ENCODE results near the gene LINGO3. TPM values are rescaled to one million over a fixed set of nuclear protein-coding genes. Genes with fewer than 3 reads are reported as not detected.

Gene LINGO3
- total and polyA plus RNA-seq, 2 of the 8 experiments (the other 6 are each of a cell fraction or from before 2014, with no cell fraction given) = 0.59 TPM; not detected in 1

GRCh38 chr19:2296141-2296540 lies 11.8 kb downstream of the LINGO3 start:
- H2BK20ac ChIP-seq (ENCODE audit: low read length) = no peak overlapping the region
- no peak overlapping the region for H4K91ac ChIP-seq (replicated peaks; ENCODE audit: insufficient read length, low read length)
- H4K20me1 ChIP-seq (replicated peaks in 1 of 2; ENCODE audit: control insufficient read depth in 1 of 2, insufficient read depth in 2 of 2, low read length in 2 of 2) = peaks cover 0 to 2% of the 10 kb centered on the region in 2 experiments
- peaks cover 0 to 5% (median 3%) of the 10 kb centered on the region in 4 experiments; a peak in 3 of 7 replicates for H3K4me1 ChIP-seq (replicated peaks in 1 of 4; ENCODE audit: control insufficient read depth in 3 of 4, insufficient read depth in 4 of 4, low read length in 3 of 4)
- no peak overlapping the region for H2BK12ac ChIP-seq (ENCODE audit: low read depth, low read length)
- no peak overlapping the region for H3K18ac ChIP-seq (ENCODE audit: extremely low read depth, low read length)
- WGBS, 2 experiments (ENCODE audit: extremely low coverage in 1 of 2, insufficient coverage in 1 of 2, insufficient read length in 1 of 2, insufficient replicate concordance in 2 of 2, low coverage in 1 of 2, low lambda C conversion rate in 2 of 2, missing lambda C conversion rate in 1 of 2) = 93% methylated on average over 16 of the region's 16 CpGs; no CpG with 5 or more reads in 1 of the 2 experiments
- H3K56ac ChIP-seq (replicated peaks; ENCODE audit: insufficient read length, low read depth, low read length) = no peak overlapping the region
- peak overlapping the region; percentile 25; the same call in 1 of the 2 replicates for H4K8ac ChIP-seq (ENCODE audit: extremely low read depth, insufficient read depth, low read length)
- no peaks in the 10 kb centered on the region for H3K79me2 ChIP-seq (ENCODE audit: control insufficient read depth in 1 of 2, insufficient read depth in 2 of 2, low read length in 2 of 2)
- no peak for FAIRE-seq
- H2AFZ ChIP-seq (ENCODE audit: low read length) = no peak overlapping the region
- H3K14ac ChIP-seq (ENCODE audit: insufficient read length) = no peak overlapping the region
- H2BK5ac ChIP-seq (ENCODE audit: low read depth, low read length) = no peak overlapping the region
- H2BK120ac ChIP-seq (replicated peaks; ENCODE audit: low read depth, low read length) = no peak overlapping the region
- no peaks in the 10 kb centered on the region for H3K9me3 ChIP-seq (ENCODE audit: insufficient read depth in 2 of 2, low read depth in 1 of 2, low read length in 1 of 2)
- no peak overlapping the region for H3K23ac ChIP-seq (ENCODE audit: insufficient read length)
- no peaks in the 10 kb centered on the region for H3K36me3 ChIP-seq (ENCODE audit: control insufficient read depth in 2 of 4, insufficient read depth in 4 of 4, low read length in 3 of 4)
- H3K27ac ChIP-seq (ENCODE audit: low read depth, low read length) = no peak overlapping the region
- no peaks in the 10 kb centered on the region for H3K79me1 ChIP-seq (ENCODE audit: low read depth, low read length)
- DNase-seq (ENCODE audit: low read depth in 1 of 2, low spot score in 2 of 2) = no peak
- peaks cover 14 to 23% (median 20%) of the 10 kb centered on the region in 4 experiments for H3K27me3 ChIP-seq (replicated peaks in 1 of 4; ENCODE audit: control insufficient read depth in 3 of 4, extremely low read depth in 1 of 4, insufficient read depth in 3 of 4, low read length in 3 of 4)
- CTCF ChIA-PET (ENCODE audit: partially characterized antibody) = interaction anchor here (0.6 to 3.3 kb wide), 4 partner anchors 9 to 304 kb away, joined by 3 to 23 read pairs (median 5); no protein-coding TSS in a partner anchor
- H2BK15ac ChIP-seq (ENCODE audit: low read length) = no peak overlapping the region
- no peak overlapping the region for H2AK5ac ChIP-seq (ENCODE audit: low read depth, low read length)
- POLR2A ChIA-PET (ENCODE audit: partially characterized antibody) = interaction anchor here (0.6 to 3.9 kb wide), 8 partner anchors 9 to 426 kb away, joined by 3 to 16 read pairs (median 4); partner anchors contain the start of genes LINGO3 and PEAK3
- H4K5ac ChIP-seq (ENCODE audit: insufficient read length, low read depth, low read length) = no peak overlapping the region
- H3K4ac ChIP-seq (replicated peaks; ENCODE audit: insufficient read length, low read depth, low read length) = no peak overlapping the region
- H3K4me3 ChIP-seq (ENCODE audit: extremely low read depth in 1 of 4, insufficient read depth in 2 of 4, low read depth in 3 of 4, low read length in 4 of 4) = no peak overlapping the region
- H3K4me2 ChIP-seq (ENCODE audit: insufficient read depth in 1 of 2, low read depth in 2 of 2, low read length in 2 of 2) = no peak overlapping the region
- peaks cover 3% of the 10 kb centered on the region; the same call in 1 of the 2 replicates for H3K23me2 ChIP-seq (ENCODE audit: low read depth, low read length)
- H3K9ac ChIP-seq (replicated peaks in 1 of 4; ENCODE audit: extremely low read depth in 1 of 4, low read depth in 3 of 4, low read length in 3 of 4) = no peak overlapping the region
- no peak for TF ChIP-seq NANOG (IDR thresholded peaks at IDR 0.05; ENCODE audit: insufficient read depth, low read depth, low read length, poor library complexity, severe bottlenecking)
- TF ChIP-seq TAF1 (IDR thresholded peaks at IDR 0.05; ENCODE audit: low read depth, low read length) = no peak
- no peak for TF ChIP-seq FOSL1 (IDR thresholded peaks at IDR 0.05; ENCODE audit: insufficient read depth, low read depth, low read length)
- no peak for TF ChIP-seq SP2 (IDR thresholded peaks at IDR 0.05; ENCODE audit: low read length)
- TF ChIP-seq POU5F1 (IDR thresholded peaks at IDR 0.05; ENCODE audit: low read depth, low read length) = no peak
- no peak for TF ChIP-seq SIN3A (conservative IDR thresholded peaks at IDR 0.05 in 1 of 2, IDR thresholded peaks at IDR 0.05 in 1 of 2; ENCODE audit: low read depth in 1 of 2, low read length in 2 of 2)
- no peak for TF ChIP-seq CTBP2 (IDR thresholded peaks at IDR 0.05; ENCODE audit: borderline replicate concordance, insufficient read depth, insufficient read length, low read length)
- no peak for TF ChIP-seq CHD1 (IDR thresholded peaks at IDR 0.05; ENCODE audit: low read depth, low read length)
- TF ChIP-seq KDM4A (IDR thresholded peaks at IDR 0.05; ENCODE audit: low read depth, low read length, severe bottlenecking) = no peak
- TF ChIP-seq TCF12 (IDR thresholded peaks at IDR 0.05; ENCODE audit: low read depth, low read length) = no peak
- TF ChIP-seq POLR2AphosphoS5 (IDR thresholded peaks at IDR 0.05; ENCODE audit: low read depth, low read length) = no peak
- TF ChIP-seq SIRT6 (IDR thresholded peaks at IDR 0.05; ENCODE audit: low read length) = no peak
- TF ChIP-seq CHD2 (IDR thresholded peaks at IDR 0.05; ENCODE audit: low read length) = no peak
- TF ChIP-seq TBP (IDR thresholded peaks at IDR 0.05; ENCODE audit: low read depth, low read length) = no peak
- no peak for TF ChIP-seq ZNF274 (IDR thresholded peaks at IDR 0.05; ENCODE audit: borderline replicate concordance, extremely low read depth, low read length)
